Body of pancreas (tissue), 4 donors: ENCODE results near the gene GLP2R. TPM values are rescaled to one million over a fixed set of nuclear protein-coding genes. Genes with fewer than 3 reads are reported as not detected.
"Not testable (repeated sequence)": the region's sequence is repeated elsewhere in the genome, so short reads cannot be mapped to it uniquely, and the experiment has no call there.

Source experiments
- ATAC-seq: fragments of 150-250 bp; one replicate; pipeline ENCODE4 v1.9.1; 2016
- DNase-seq, 4 donors: peaks; one replicate each; pipeline ENCODE4 v3.0.0-alpha.2; 2019
- H3K27ac ChIP-seq, 4 donors: fragments of 200-600 bp; sonication (generic); 1 replicate in 3 of 4; 2 replicates in 1 of 4; pipeline versions ENCODE4 v1.5.1 to v1.6.1; 2016 to 2019; ENCODE audit warnings: mild to moderate bottlenecking in 1 of 4, mixed read lengths in 1 of 4, moderate library complexity in 1 of 4
- H3K27me3 ChIP-seq, 2 donors: fragments of 200-600 bp; sonication (generic); one replicate each; pipeline ENCODE4 v1.6.0; 2016; ENCODE audit warnings: mild to moderate bottlenecking in 1 of 2
- H3K36me3 ChIP-seq, 2 donors: fragments of 200-600 bp; sonication (generic); replicated peaks in 1 of 2; 2 replicates each; pipeline ENCODE4 v1.5.1; 2016; ENCODE audit warnings: low read depth in 2 of 2; ENCODE audit not compliant: insufficient read depth in 1 of 2
- H3K4me1 ChIP-seq: fragments of 200-600 bp; sonication (generic); one replicate; pipeline ENCODE4 v1.6.0; 2016
- H3K4me3 ChIP-seq, 2 donors: fragments of 200-600 bp; sonication (generic); 1 replicate in 1 of 2; 2 replicates in 1 of 2; pipeline ENCODE4 v1.5.1; 2016 to 2019
- H3K9me3 ChIP-seq, 3 donors: fragments of 200-600 bp; sonication (generic); 1 replicate in 2 of 3; 2 replicates in 1 of 3; pipeline ENCODE4 v1.5.1; 2016
- POLR2A ChIP-seq, 3 donors: fragments of 450-650 bp; IDR thresholded peaks; one replicate each; pipeline ENCODE4 v1.6.1; 2016; ENCODE audit warnings: antibody characterized with exemption in 3 of 3, mild to moderate bottlenecking in 2 of 3
- WGBS, 2 donors: methylation state at CpG; one replicate each; pipeline ENCODE4 v1.1.5; 2017; 5-methylcytosine and 5-hydroxymethylcytosine counted together
- intact Hi-C: fragments of 100-400 bp; cut with DNase I; formaldehyde crosslinking; loops from one replicate; pipeline ENCODE4 v1.15.1; 2023
- total RNA-seq, 2 donors: library from RNA; depleted of rRNA; stranded (reverse); fragments of >200 nt; gene quantifications; one replicate each; pipeline ENCODE4 v1.1.0, GENCODE V29; 2016
- TF ChIP-seq, protein P1 (sequence below), 7 experiments: fragments of 450-650 bp in 4 of 7; fragments of 200-600 bp in 3 of 7; sonication (generic) in 3 of 7; IDR thresholded peaks; one replicate each; pipeline ENCODE4 v1.5.1; 2016 to 2019; ENCODE audit warnings: antibody characterized with exemption in 7 of 7

Gene GLP2R, protein sequence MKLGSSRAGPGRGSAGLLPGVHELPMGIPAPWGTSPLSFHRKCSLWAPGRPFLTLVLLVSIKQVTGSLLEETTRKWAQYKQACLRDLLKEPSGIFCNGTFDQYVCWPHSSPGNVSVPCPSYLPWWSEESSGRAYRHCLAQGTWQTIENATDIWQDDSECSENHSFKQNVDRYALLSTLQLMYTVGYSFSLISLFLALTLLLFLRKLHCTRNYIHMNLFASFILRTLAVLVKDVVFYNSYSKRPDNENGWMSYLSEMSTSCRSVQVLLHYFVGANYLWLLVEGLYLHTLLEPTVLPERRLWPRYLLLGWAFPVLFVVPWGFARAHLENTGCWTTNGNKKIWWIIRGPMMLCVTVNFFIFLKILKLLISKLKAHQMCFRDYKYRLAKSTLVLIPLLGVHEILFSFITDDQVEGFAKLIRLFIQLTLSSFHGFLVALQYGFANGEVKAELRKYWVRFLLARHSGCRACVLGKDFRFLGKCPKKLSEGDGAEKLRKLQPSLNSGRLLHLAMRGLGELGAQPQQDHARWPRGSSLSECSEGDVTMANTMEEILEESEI
- total RNA-seq: 1 to 10 TPM; 4.6 to 4.7 TPM

DNA sequence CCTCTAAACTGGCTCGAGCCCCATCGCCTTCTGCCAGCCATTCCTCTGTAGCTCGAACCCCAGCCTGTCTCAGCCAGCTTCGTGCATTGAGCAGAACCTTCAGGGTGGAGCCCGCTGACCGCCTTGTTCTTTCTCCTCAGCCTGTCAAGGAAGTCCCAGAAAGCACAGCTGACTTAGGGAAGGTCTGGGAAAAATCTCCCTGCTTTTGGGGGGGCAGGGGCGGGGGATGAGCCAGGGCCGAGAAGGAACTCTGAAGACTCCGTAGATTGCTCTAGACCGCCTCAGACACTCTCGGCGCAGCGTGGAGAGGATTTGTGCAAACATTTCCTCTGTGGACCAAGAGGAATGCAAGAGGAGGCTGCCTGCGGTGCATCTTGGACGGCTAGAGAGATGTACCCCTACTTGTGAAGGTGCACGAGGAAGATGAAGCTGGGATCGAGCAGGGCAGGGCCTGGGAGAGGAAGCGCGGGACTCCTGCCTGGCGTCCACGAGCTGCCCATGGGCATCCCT, at the start of gene GLP2R:
TSS of gene GLP2R (plus strand) at position 284 of the 510 bp plus-strand sequence. CDS start at position 424, 140 bp downstream.
- no peak within 1 kb of the TSS for H3K27ac ChIP-seq
- ATAC-seq: no peak
- H3K36me3 ChIP-seq: no peaks in the 10 kb centered on the region
- TF ChIP-seq, protein P1, sequence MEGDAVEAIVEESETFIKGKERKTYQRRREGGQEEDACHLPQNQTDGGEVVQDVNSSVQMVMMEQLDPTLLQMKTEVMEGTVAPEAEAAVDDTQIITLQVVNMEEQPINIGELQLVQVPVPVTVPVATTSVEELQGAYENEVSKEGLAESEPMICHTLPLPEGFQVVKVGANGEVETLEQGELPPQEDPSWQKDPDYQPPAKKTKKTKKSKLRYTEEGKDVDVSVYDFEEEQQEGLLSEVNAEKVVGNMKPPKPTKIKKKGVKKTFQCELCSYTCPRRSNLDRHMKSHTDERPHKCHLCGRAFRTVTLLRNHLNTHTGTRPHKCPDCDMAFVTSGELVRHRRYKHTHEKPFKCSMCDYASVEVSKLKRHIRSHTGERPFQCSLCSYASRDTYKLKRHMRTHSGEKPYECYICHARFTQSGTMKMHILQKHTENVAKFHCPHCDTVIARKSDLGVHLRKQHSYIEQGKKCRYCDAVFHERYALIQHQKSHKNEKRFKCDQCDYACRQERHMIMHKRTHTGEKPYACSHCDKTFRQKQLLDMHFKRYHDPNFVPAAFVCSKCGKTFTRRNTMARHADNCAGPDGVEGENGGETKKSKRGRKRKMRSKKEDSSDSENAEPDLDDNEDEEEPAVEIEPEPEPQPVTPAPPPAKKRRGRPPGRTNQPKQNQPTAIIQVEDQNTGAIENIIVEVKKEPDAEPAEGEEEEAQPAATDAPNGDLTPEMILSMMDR (IDR thresholded peaks at IDR 0.05): no peak
- TF ChIP-seq POLR2A (IDR thresholded peaks at IDR 0.05): no peak
- intact Hi-C loops: no loop called here
- no peaks in the 10 kb centered on the region for H3K9me3 ChIP-seq
- H3K4me3 ChIP-seq: no peak within 1 kb of the TSS
- H3K27me3 ChIP-seq: peaks cover 0 to 3% of the 10 kb centered on the region in 2 donors
- DNase-seq: no peak
- 37% methylated on average over 17 to 20 of the region's 21 CpGs for WGBS, 2 donors
- H3K4me1 ChIP-seq: no peaks in the 10 kb centered on the region

GRCh38 chr17:9776911-9777310, 48.8 kb upstream of the GLP2R start:
- DNase-seq (no peak), ATAC-seq (no peak)
- Histone ChIP-seq H3K27ac (no peak overlapping the region), H3K4me1 (no peaks in the 10 kb centered on the region), H3K9me3 (no peaks in the 10 kb centered on the region), H3K4me3 (no peak overlapping the region), H3K36me3 (no peaks in the 10 kb centered on the region), H3K27me3 (no peaks in the 10 kb centered on the region)
- TF ChIP-seq, protein P1 (IDR thresholded peaks at IDR 0.05): no peak
- intact Hi-C loops: no loop called here
- 70 to 79% methylated on average over 9 of the region's 9 CpGs for WGBS, 2 donors

- Histone ChIP-seq H3K9me3 (no peaks in the 10 kb centered on the region), H3K27ac (no peak overlapping the region), H3K4me3 (no peak overlapping the region), H3K27me3 (no peaks in the 10 kb centered on the region), H3K36me3 (no peaks in the 10 kb centered on the region), H3K4me1 (no peaks in the 10 kb centered on the region)
- DNase-seq (no peak), ATAC-seq (no peak)
- no peak for TF ChIP-seq POLR2A (IDR thresholded peaks at IDR 0.05)
- TF ChIP-seq, protein P1 (IDR thresholded peaks at IDR 0.05): no peak
- 66 to 76% methylated on average over 3 of the region's 3 CpGs for WGBS, 2 donors
- intact Hi-C loops: no loop called here
Observed at GRCh38 chr17:9780552-9780951, 45.2 kb upstream of the GLP2R start.

- DNase-seq: no peak
- no peak for ATAC-seq
- H3K4me3 ChIP-seq: no peak overlapping the region
- H3K36me3 ChIP-seq: no peaks in the 10 kb centered on the region
- intact Hi-C loops: no loop called here
- H3K9me3 ChIP-seq: no peaks in the 10 kb centered on the region
- no peak overlapping the region for H3K27ac ChIP-seq
- TF ChIP-seq POLR2A (IDR thresholded peaks at IDR 0.05): no peak
- TF ChIP-seq, protein P1 (IDR thresholded peaks at IDR 0.05): no peak
- H3K27me3 ChIP-seq: no peaks in the 10 kb centered on the region
- WGBS, 2 donors: 50 to 55% methylated on average over 4 of the region's 4 CpGs
- H3K4me1 ChIP-seq: no peaks in the 10 kb centered on the region
Observed at GRCh38 chr17:9783050-9783449, 42.7 kb upstream of the GLP2R start.

GRCh38 chr17:9783465-9783864, 42.3 kb upstream of the GLP2R start:
- H3K27ac ChIP-seq, H3K4me1 ChIP-seq, H3K9me3 ChIP-seq, H3K36me3 ChIP-seq, DNase-seq, H3K27me3 ChIP-seq, intact Hi-C loops, H3K4me3 ChIP-seq, ATAC-seq: not testable (repeated sequence)
- WGBS, 2 donors: 75 to 89% methylated on average over 5 of the region's 5 CpGs
